ENCODE measurements around the gene MVB12B.

The MVB12B gene

GRCh38 chr9:126527109-126527825, 200.6 kb downstream of the MVB12B start:
- H3K27ac ChIP-seq: no peak overlapping the region
- no peak for TF ChIP-seq CTCF (IDR thresholded peaks at IDR 0.05)
- TF ChIP-seq ZFX (IDR thresholded peaks at IDR 0.05; ENCODE audit: borderline replicate concordance): no peak

- TF ChIP-seq CTCF (IDR thresholded peaks at IDR 0.05) (no peak), ZFX (IDR thresholded peaks at IDR 0.05; ENCODE audit: borderline replicate concordance) (no peak)
- H3K27ac ChIP-seq: no peak overlapping the region
Observed at GRCh38 chr9:126528111-126528510, 201.5 kb downstream of the MVB12B start.

- H3K27ac ChIP-seq: no peak overlapping the region
- TF ChIP-seq ZFX (IDR thresholded peaks at IDR 0.05; ENCODE audit: borderline replicate concordance) (no peak), CTCF (IDR thresholded peaks at IDR 0.05) (no peak)
Observed at GRCh38 chr9:126528915-126529314, 202.3 kb downstream of the MVB12B start.

- H3K27ac ChIP-seq: no peak overlapping the region
- TF ChIP-seq CTCF (IDR thresholded peaks at IDR 0.05): no peak
- TF ChIP-seq ZFX (IDR thresholded peaks at IDR 0.05; ENCODE audit: borderline replicate concordance): no peak
Observed at GRCh38 chr9:126531035-126531571, 204.5 kb downstream of the MVB12B start.

- H3K27ac ChIP-seq: no peak overlapping the region
- TF ChIP-seq ZFX (IDR thresholded peaks at IDR 0.05; ENCODE audit: borderline replicate concordance): no peak
- TF ChIP-seq CTCF (IDR thresholded peaks at IDR 0.05): no peak
Observed at GRCh38 chr9:126531591-126531990, 205.0 kb downstream of the MVB12B start.

GRCh38 chr9:126532019-126532462, 205.4 kb downstream of the MVB12B start:
- TF ChIP-seq CTCF (IDR thresholded peaks at IDR 0.05) (no peak), ZFX (IDR thresholded peaks at IDR 0.05; ENCODE audit: borderline replicate concordance) (no peak)
- no peak overlapping the region for H3K27ac ChIP-seq

- no peak overlapping the region for H3K27ac ChIP-seq
- TF ChIP-seq CTCF (IDR thresholded peaks at IDR 0.05): no peak
- no peak for TF ChIP-seq ZFX (IDR thresholded peaks at IDR 0.05; ENCODE audit: borderline replicate concordance)
Observed at GRCh38 chr9:126532489-126532888, 205.9 kb downstream of the MVB12B start.

Measured in 22Rv1 (cell line).